MM.1S (cell line): ENCODE data around the gene CNR1.

Experiments
- CTCF ChIP-seq: fragments of 300-600 bp; sonication (generic); IDR thresholded peaks from 2 replicates; pipeline ENCODE4 v1.5.1; 2016; ENCODE audit warnings: antibody characterized with exemption, low read length, mixed read lengths
- EZH2 ChIP-seq: fragments of 300-600 bp; sonication (generic); optimal IDR thresholded peaks from 2 replicates; pipeline ENCODE3; 2017; ENCODE audit warnings: low read depth, mild to moderate bottlenecking, antibody characterized with exemption, low read length, mixed read lengths
- EZH2phosphoT487 ChIP-seq: fragments of 300-600 bp; sonication (generic); IDR thresholded peaks from 2 replicates; pipeline ENCODE4 v1.6.1; 2018; ENCODE audit warnings: antibody characterized with exemption, low read length

- TF ChIP-seq CTCF (no peak), EZH2 (no peak), EZH2phosphoT487 (no peak)
Observed at GRCh38 chr6:88171312-88171711, 5.2 kb upstream of the CNR1 start.
